ENCODE results near the gene OTOF. TPM values are rescaled to one million over a fixed set of nuclear protein-coding genes. Genes with fewer than 3 reads are reported as not detected.

The OTOF gene
- total and polyA plus RNA-seq, 2 donors (not counting 1 experiment from before 2014, with no cell fraction given) = not detected

DNA sequence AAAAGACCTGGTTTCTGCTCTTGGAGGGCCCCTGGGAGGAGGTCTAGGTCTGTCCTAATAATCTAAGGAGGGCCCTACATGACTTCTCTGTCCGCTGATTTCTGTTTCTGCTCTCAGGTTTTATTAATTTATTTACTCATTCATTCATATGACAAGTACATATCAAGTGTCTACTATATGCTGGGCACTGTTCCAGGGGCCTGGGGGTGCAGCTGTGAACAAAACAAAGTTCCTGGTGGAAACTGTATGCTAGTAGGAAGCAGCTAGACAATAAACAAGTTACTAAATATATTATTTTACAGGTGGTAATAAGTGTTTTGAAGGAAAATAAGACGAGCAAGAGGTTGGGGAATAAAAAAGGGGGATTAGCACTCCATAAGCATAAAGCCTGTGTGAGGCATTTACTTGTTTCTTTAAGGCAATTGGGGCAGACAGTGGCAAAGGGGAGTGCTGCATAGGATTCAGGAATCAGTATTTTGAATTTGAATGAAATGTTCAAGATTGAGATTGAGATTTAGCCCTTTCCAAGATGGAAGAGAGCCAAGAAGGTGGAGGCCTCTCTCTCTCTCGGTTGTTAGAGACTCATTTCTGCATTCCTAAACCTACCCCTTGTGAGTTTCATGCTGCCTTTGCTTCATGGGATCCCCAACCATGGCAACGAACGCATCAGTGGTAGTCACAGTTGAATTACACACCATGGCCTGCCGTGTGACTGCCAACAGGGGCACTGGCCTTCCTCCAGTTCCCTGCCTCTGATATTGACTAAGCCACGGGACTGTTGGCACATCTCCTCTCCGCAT, 47.9 kb downstream of the OTOF start:
- TF ChIP-seq EZH2 (IDR thresholded peaks at IDR 0.05; ENCODE audit: low read length, missing control alignments) = no peak
- TF ChIP-seq, protein P1, sequence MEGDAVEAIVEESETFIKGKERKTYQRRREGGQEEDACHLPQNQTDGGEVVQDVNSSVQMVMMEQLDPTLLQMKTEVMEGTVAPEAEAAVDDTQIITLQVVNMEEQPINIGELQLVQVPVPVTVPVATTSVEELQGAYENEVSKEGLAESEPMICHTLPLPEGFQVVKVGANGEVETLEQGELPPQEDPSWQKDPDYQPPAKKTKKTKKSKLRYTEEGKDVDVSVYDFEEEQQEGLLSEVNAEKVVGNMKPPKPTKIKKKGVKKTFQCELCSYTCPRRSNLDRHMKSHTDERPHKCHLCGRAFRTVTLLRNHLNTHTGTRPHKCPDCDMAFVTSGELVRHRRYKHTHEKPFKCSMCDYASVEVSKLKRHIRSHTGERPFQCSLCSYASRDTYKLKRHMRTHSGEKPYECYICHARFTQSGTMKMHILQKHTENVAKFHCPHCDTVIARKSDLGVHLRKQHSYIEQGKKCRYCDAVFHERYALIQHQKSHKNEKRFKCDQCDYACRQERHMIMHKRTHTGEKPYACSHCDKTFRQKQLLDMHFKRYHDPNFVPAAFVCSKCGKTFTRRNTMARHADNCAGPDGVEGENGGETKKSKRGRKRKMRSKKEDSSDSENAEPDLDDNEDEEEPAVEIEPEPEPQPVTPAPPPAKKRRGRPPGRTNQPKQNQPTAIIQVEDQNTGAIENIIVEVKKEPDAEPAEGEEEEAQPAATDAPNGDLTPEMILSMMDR (conservative IDR thresholded peaks at IDR 0.05 in 1 of 2, IDR thresholded peaks at IDR 0.05 in 1 of 2; ENCODE audit: low read depth in 1 of 2, low read length in 2 of 2) = no peak
- no peak overlapping the region for H3K27ac ChIP-seq (ENCODE audit: insufficient read depth, low read length)
- peak in 1 of 2 donors; percentile 16 for DNase-seq (ENCODE audit: low read depth in 2 of 2)
- no peaks in the 10 kb centered on the region for H3K36me3 ChIP-seq (ENCODE audit: control insufficient read depth, insufficient read depth, low read length)
- no peak overlapping the region for H3K4me3 ChIP-seq (replicated peaks in 1 of 4; ENCODE audit: control extremely low read depth in 1 of 4, insufficient read depth in 1 of 4, low read depth in 3 of 4, low read length in 4 of 4)
- H3K4me2 ChIP-seq (ENCODE audit: extremely low read depth, insufficient read depth, low read length) = no peak overlapping the region
- no peaks in the 10 kb centered on the region for H4K20me1 ChIP-seq (ENCODE audit: control insufficient read depth, extremely low read depth, insufficient read depth, low read length)
- no peaks in the 10 kb centered on the region for H3K4me1 ChIP-seq (ENCODE audit: control insufficient read depth, extremely low read depth, insufficient read depth, low read length)
- H3K79me2 ChIP-seq (ENCODE audit: control insufficient read depth, insufficient read depth, low read length) = no peaks in the 10 kb centered on the region
- H3K27me3 ChIP-seq (ENCODE audit: control insufficient read depth, insufficient read depth, low read length) = peaks cover 2% of the 10 kb centered on the region
- no peak overlapping the region for H2AFZ ChIP-seq (ENCODE audit: low read length)
- no peak overlapping the region for H3K9ac ChIP-seq (ENCODE audit: insufficient read depth, low read length)
- no peaks in the 10 kb centered on the region for H3K9me3 ChIP-seq (ENCODE audit: control insufficient read depth, insufficient read depth, low read depth, low read length)

DNA sequence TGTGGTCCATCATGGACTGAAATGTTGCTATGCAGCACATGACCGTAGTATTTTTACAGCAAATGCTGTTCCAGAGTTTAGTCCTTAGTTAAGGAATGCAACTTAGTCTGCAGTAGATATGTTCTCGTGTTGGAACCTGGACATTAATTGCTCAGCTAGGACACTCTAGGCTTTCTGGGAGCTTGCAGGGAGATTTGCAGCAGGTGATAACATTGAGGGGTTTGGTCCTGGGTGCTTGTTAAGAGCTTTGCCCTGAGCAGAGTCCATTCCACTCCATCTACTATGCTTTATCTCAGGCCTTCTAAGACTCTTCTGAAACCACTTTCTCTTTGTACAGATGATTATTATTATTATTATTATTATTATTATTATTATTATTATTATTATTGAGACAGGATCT, 49.1 kb downstream of the OTOF start:
- no peaks in the 10 kb centered on the region for H3K9me3 ChIP-seq (ENCODE audit: control insufficient read depth, insufficient read depth, low read depth, low read length)
- H3K27me3 ChIP-seq (ENCODE audit: control insufficient read depth, insufficient read depth, low read length) = peaks cover 2% of the 10 kb centered on the region
- H3K4me1 ChIP-seq (ENCODE audit: control insufficient read depth, extremely low read depth, insufficient read depth, low read length) = no peaks in the 10 kb centered on the region
- no peak overlapping the region for H3K9ac ChIP-seq (ENCODE audit: insufficient read depth, low read length)
- H3K27ac ChIP-seq (ENCODE audit: insufficient read depth, low read length) = no peak overlapping the region
- DNase-seq (ENCODE audit: low read depth in 2 of 2) = no peak
- H2AFZ ChIP-seq (ENCODE audit: low read length) = no peak overlapping the region
- no peak for TF ChIP-seq EZH2 (IDR thresholded peaks at IDR 0.05; ENCODE audit: low read length, missing control alignments)
- TF ChIP-seq, protein P1 (conservative IDR thresholded peaks at IDR 0.05 in 1 of 2, IDR thresholded peaks at IDR 0.05 in 1 of 2; ENCODE audit: low read depth in 1 of 2, low read length in 2 of 2) = no peak
- no peaks in the 10 kb centered on the region for H3K36me3 ChIP-seq (ENCODE audit: control insufficient read depth, insufficient read depth, low read length)
- H4K20me1 ChIP-seq (ENCODE audit: control insufficient read depth, extremely low read depth, insufficient read depth, low read length) = no peaks in the 10 kb centered on the region
- no peak overlapping the region for H3K4me2 ChIP-seq (ENCODE audit: extremely low read depth, insufficient read depth, low read length)
- no peaks in the 10 kb centered on the region for H3K79me2 ChIP-seq (ENCODE audit: control insufficient read depth, insufficient read depth, low read length)
- no peak overlapping the region for H3K4me3 ChIP-seq (replicated peaks in 1 of 4; ENCODE audit: control extremely low read depth in 1 of 4, insufficient read depth in 1 of 4, low read depth in 3 of 4, low read length in 4 of 4)

DNA sequence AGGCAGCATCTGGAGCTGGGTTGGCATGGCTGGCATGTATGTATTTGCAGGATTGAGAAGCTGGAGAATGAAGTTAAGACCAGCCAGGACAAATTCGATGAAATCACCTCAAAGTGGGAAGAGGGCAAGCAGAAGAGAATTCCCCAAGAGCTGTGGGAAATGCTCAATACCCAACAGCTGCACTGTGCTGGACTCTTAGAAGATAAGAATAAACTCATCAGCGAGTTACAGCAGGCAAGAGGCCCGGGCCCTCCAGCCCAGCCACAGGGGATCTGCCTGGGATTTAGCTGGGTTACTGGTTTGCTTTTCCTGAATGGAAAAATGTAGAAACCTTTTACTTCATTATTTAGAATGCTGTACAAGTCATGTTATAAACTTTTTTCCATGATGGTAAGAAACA, 53.7 kb downstream of the OTOF start:
- Histone ChIP-seq H3K9ac (ENCODE audit: insufficient read depth, low read length) (no peak overlapping the region), H3K9me3 (ENCODE audit: control insufficient read depth, insufficient read depth, low read depth, low read length) (no peaks in the 10 kb centered on the region), H3K27me3 (ENCODE audit: control insufficient read depth, insufficient read depth, low read length) (peaks cover 2% of the 10 kb centered on the region), H3K79me2 (ENCODE audit: control insufficient read depth, insufficient read depth, low read length) (no peaks in the 10 kb centered on the region), H3K4me2 (ENCODE audit: extremely low read depth, insufficient read depth, low read length) (no peak overlapping the region), H2AFZ (ENCODE audit: low read length) (no peak overlapping the region), H3K4me3 (replicated peaks in 1 of 4; ENCODE audit: control extremely low read depth in 1 of 4, insufficient read depth in 1 of 4, low read depth in 3 of 4, low read length in 4 of 4) (no peak overlapping the region), H3K36me3 (ENCODE audit: control insufficient read depth, insufficient read depth, low read length) (no peaks in the 10 kb centered on the region), H3K4me1 (ENCODE audit: control insufficient read depth, extremely low read depth, insufficient read depth, low read length) (no peaks in the 10 kb centered on the region), H4K20me1 (ENCODE audit: control insufficient read depth, extremely low read depth, insufficient read depth, low read length) (no peaks in the 10 kb centered on the region), H3K27ac (ENCODE audit: insufficient read depth, low read length) (no peak overlapping the region)
- no peak for TF ChIP-seq EZH2 (IDR thresholded peaks at IDR 0.05; ENCODE audit: low read length, missing control alignments)
- DNase-seq (ENCODE audit: low read depth in 2 of 2) = no peak
